IMR-90 (cell line): ENCODE data around the gene U2SURP. TPM values are rescaled to one million over a fixed set of nuclear protein-coding genes. Genes with fewer than 3 reads are reported as not detected.

Experiments
- ATAC-seq: fragments of 200-7000 bp; cut with Tn5 transposase; 2 replicates; pipeline ENCODE4 v1.9.1; 2020; ENCODE audit warnings: low read depth, mild to moderate bottlenecking, moderate library complexity
- BruUV-seq: library from RNA; stranded (reverse); fragments of 400-500 nt; replicated peaks from 2 replicates; lab custom pipeline; 2021; lab: Mats Ljungman, UMichigan
- CTCF ChIA-PET: fragments of 300-600 bp; formaldehyde crosslinking; extraction: SDS; loops from one replicate; lab custom pipeline; 2021; ENCODE audit warnings: antibody characterized with exemption; lab: Yijun Ruan, JAX
- POLR2A ChIA-PET: fragments of 300-600 bp; sonication (Branson Sonifier 250); formaldehyde crosslinking; loops from one replicate; lab custom pipeline; 2022; ENCODE audit warnings: antibody characterized with exemption; ENCODE audit not compliant: unreplicated experiment; lab: Charles Lee
- DNase-seq: peaks from one replicate; pipeline ENCODE4 v3.0.0; 2013
- H2AFZ ChIP-seq: replicated peaks from 2 replicates; pipeline ENCODE3; 2013; ENCODE audit warnings: low read length, mild to moderate bottlenecking; ENCODE audit not compliant: poor library complexity
- H2AK5ac ChIP-seq: 2 replicates; pipeline ENCODE4 v1.6.1; 2013; ENCODE audit warnings: low read depth, low read length, inconsistent platforms
- H2AK9ac ChIP-seq: replicated peaks from 2 replicates; pipeline ENCODE3; 2013; ENCODE audit warnings: mild to moderate bottlenecking, low read depth, low read length, moderate library complexity; ENCODE audit not compliant: poor library complexity
- H2BK120ac ChIP-seq: 2 replicates; pipeline ENCODE4 v1.6.1; 2013; ENCODE audit warnings: low read depth, low read length, inconsistent platforms
- H2BK15ac ChIP-seq: 3 replicates; pipeline ENCODE4 v1.6.1; 2013; ENCODE audit warnings: low read depth, low read length, inconsistent platforms
- H2BK20ac ChIP-seq: 2 replicates; pipeline ENCODE4 v1.6.1; 2013; ENCODE audit warnings: low read depth, mild to moderate bottlenecking, inconsistent platforms, low read length, moderate library complexity
- H2BK5ac ChIP-seq: 2 replicates; pipeline ENCODE4 v1.6.1; 2013; ENCODE audit warnings: mild to moderate bottlenecking, low read depth, low read length, inconsistent platforms; ENCODE audit not compliant: poor library complexity, severe bottlenecking
- H3K14ac ChIP-seq: replicated peaks from 2 replicates; pipeline ENCODE4 v1.6.1; 2013; ENCODE audit warnings: low read depth, low read length, inconsistent platforms
- H3K18ac ChIP-seq: 2 replicates; pipeline ENCODE4 v1.6.1; 2013; ENCODE audit warnings: low read depth, low read length, control low read depth
- H3K23ac ChIP-seq: 2 replicates; pipeline ENCODE4 v1.6.1; 2013; ENCODE audit warnings: low read depth, low read length, inconsistent platforms
- H3K27ac ChIP-seq: 2 replicates; pipeline ENCODE4 v1.5.1; 2013; ENCODE audit warnings: mild to moderate bottlenecking, control low read depth, low read length; ENCODE audit not compliant: insufficient read depth
- H3K27me3 ChIP-seq: 2 replicates; pipeline ENCODE4 v1.6.1; 2013; ENCODE audit warnings: low read length; ENCODE audit not compliant: control insufficient read depth, insufficient read depth
- H3K36me3 ChIP-seq: 2 replicates; pipeline ENCODE4 v1.6.1; 2013; ENCODE audit warnings: low read length, mixed read lengths; ENCODE audit not compliant: control insufficient read depth, insufficient read depth
- H3K4ac ChIP-seq: 2 replicates; pipeline ENCODE4 v1.6.1; 2013; ENCODE audit warnings: low read depth, low read length, inconsistent platforms
- H3K4me1 ChIP-seq: 2 replicates; pipeline ENCODE4 v1.6.1; 2013; ENCODE audit warnings: low read length, mixed read lengths; ENCODE audit not compliant: control insufficient read depth, insufficient read depth
- H3K4me2 ChIP-seq: 2 replicates; pipeline ENCODE4 v1.6.1; 2013; ENCODE audit warnings: low read depth, mild to moderate bottlenecking, control low read depth, low read length, moderate library complexity
- H3K4me3 ChIP-seq: 2 replicates; pipeline ENCODE4 v1.5.1; 2013; ENCODE audit warnings: low read depth, mild to moderate bottlenecking, control low read depth, low read length, moderate library complexity; ENCODE audit not compliant: insufficient read depth
- H3K56ac ChIP-seq: 2 replicates; pipeline ENCODE4 v1.6.1; 2013; ENCODE audit warnings: low read length, inconsistent platforms; ENCODE audit not compliant: insufficient read depth; ENCODE audit errors: extremely low read depth
- H3K79me1 ChIP-seq, 2 experiments: 2 replicates each; pipeline ENCODE4 v1.6.1; 2013; ENCODE audit warnings: low read length in 2 of 2, inconsistent platforms in 1 of 2, low read depth in 1 of 2
- H3K9ac ChIP-seq: 2 replicates; pipeline ENCODE4 v1.6.1; 2013; ENCODE audit warnings: low read depth, low read length, control low read depth
- H3K9me1 ChIP-seq: 2 replicates; pipeline ENCODE4 v1.6.1; 2013; ENCODE audit warnings: low read length, inconsistent platforms; ENCODE audit not compliant: insufficient read depth
- H3K9me3 ChIP-seq: 2 replicates; pipeline ENCODE4 v1.6.1; 2013; ENCODE audit warnings: low read length; ENCODE audit not compliant: control insufficient read depth, insufficient read depth
- H4K20me1 ChIP-seq: 2 replicates; pipeline ENCODE4 v1.6.1; 2013; ENCODE audit warnings: low read length, inconsistent platforms; ENCODE audit not compliant: insufficient read depth
- H4K5ac ChIP-seq: 2 replicates; pipeline ENCODE4 v1.6.1; 2013; ENCODE audit warnings: mild to moderate bottlenecking, low read depth, low read length, control low read depth
- H4K8ac ChIP-seq, 2 experiments: 2 replicates each; pipeline ENCODE4 v1.6.1; 2013; ENCODE audit warnings: low read depth in 2 of 2, low read length in 2 of 2, control low read depth in 1 of 2, inconsistent platforms in 1 of 2
- H4K91ac ChIP-seq: 2 replicates; pipeline ENCODE4 v1.6.1; 2013; ENCODE audit warnings: low read depth, low read length, inconsistent platforms; ENCODE audit not compliant: insufficient read depth
- MAFK ChIP-seq: IDR thresholded peaks from 2 replicates; pipeline ENCODE4 v1.6.1; 2012; ENCODE audit warnings: low read depth, low read length, improper control_type of control experiment
- MAZ ChIP-seq: IDR thresholded peaks from 2 replicates; pipeline ENCODE4 v1.6.1; 2012; ENCODE audit warnings: low read depth, mild to moderate bottlenecking, low read length, improper control_type of control experiment, moderate library complexity, borderline replicate concordance
- USF2 ChIP-seq: fragments of 150-350 bp; IDR thresholded peaks from 2 replicates; pipeline ENCODE4 v1.6.1; 2017; ENCODE audit warnings: mild to moderate bottlenecking, antibody characterized with exemption, low read length, low read depth
- WGBS, 2 experiments: methylation state at CpG; one replicate each; pipeline versions ENCODE4 v1.1.5 to v1.1.7; 2013; ENCODE audit warnings: missing lambda C conversion rate in 2 of 2; ENCODE audit not compliant: insufficient read length in 1 of 2; ENCODE audit errors: extremely low coverage in 2 of 2; 5-methylcytosine and 5-hydroxymethylcytosine counted together
- dilution Hi-C: fragments of 300-500 bp; cut with HindIII; formaldehyde crosslinking; loops from one replicate; pipeline ENCODE4 v1.14.3; 2018; ENCODE audit warnings: low sequenced_read_pairs; ENCODE audit not compliant: unreplicated experiment
- in situ Hi-C: fragments of 300-500 bp; cut with MboI; formaldehyde crosslinking; loops from 3 replicates; pipeline ENCODE4 v1.14.3; 2019; ENCODE audit warnings: low sequenced_read_pairs, inconsistent platforms, mixed read lengths
- intact Hi-C: fragments of 100-400 bp; cut with micrococcal nuclease; formaldehyde crosslinking; loops from 2 replicates; pipeline ENCODE4 v1.10.0; 2022
- polyA plus RNA-seq, 3 experiments: library from polyadenylated mRNA; depleted of rRNA; stranded (reverse); fragments of >200 nt; gene quantifications; 2 replicates each; pipeline ENCODE4 v1.2.3, GENCODE V29; 2012; ENCODE audit warnings: low replicate concordance in 1 of 3
- total RNA-seq: library from RNA; depleted of rRNA; stranded (reverse); fragments of >200 nt; gene quantifications from 2 replicates; pipeline ENCODE4 v1.2.3, GENCODE V29; 2012

U2SURP gene
- total and polyA plus RNA-seq, 2 of the 4 experiments (the other 2 are of a cell fraction), result 24.8 to 29.4 TPM

DNA sequence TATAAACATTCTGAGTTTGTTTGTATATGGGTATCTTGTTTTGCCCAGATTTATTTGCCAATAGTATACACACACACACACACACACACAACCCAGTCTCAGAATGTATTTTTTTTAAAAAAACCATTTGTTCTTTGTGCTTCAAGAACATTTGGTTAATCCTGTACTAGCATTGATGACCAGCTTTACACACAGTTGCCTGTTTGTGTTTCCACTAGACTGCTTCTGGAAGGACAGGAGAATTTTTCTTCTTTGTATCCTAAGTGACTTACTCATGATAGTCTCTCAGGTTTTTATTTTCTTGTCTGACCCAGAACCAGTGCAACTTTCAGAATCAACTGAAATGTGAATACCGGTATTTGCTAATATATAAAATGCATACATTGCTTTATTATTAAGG is 40.5 kb downstream of the U2SURP start:
- no TSS peak for BruUV-seq

More for the DNA sequence above, 40.5 kb downstream of the U2SURP start:
- H2BK20ac ChIP-seq, result no peak overlapping the region
- H2AK9ac ChIP-seq, result no peak overlapping the region
- H3K4me3 ChIP-seq, result no peak overlapping the region
- H4K8ac ChIP-seq, result no peak overlapping the region
- H3K4me1 ChIP-seq, result no peaks in the 10 kb centered on the region
- H3K9me1 ChIP-seq, result no peaks in the 10 kb centered on the region
- POLR2A ChIA-PET, result no interaction called here
- no peak overlapping the region for H3K56ac ChIP-seq
- H3K27ac ChIP-seq, result no peak overlapping the region
- in situ Hi-C loops (no loop called here), dilution Hi-C loops (no loop called here), intact Hi-C loops (loop anchor here (10.0 kb wide), 1 partner anchor 603 kb away; no protein-coding TSS in a partner anchor)
- no peak overlapping the region for H3K4me2 ChIP-seq
- no peak overlapping the region for H2BK5ac ChIP-seq
- H3K36me3 ChIP-seq, result peaks cover 9% of the 10 kb centered on the region
- DNase-seq, result no peak
- H2BK120ac ChIP-seq, result no peak overlapping the region
- no peak for ATAC-seq
- no CpG with 5 or more reads among the region's 1 CpG for WGBS, 2 experiments
- no peak overlapping the region for H4K91ac ChIP-seq
- H4K5ac ChIP-seq, result no peak overlapping the region
- H3K9me3 ChIP-seq, result no peaks in the 10 kb centered on the region
- H3K18ac ChIP-seq, result no peak overlapping the region
- no peak overlapping the region for H3K14ac ChIP-seq
- no peaks in the 10 kb centered on the region for H3K27me3 ChIP-seq
- H4K20me1 ChIP-seq, result no peaks in the 10 kb centered on the region
- CTCF ChIA-PET, result interaction anchor here (1.6 kb wide), 1 partner anchor 15 kb away, joined by 3 read pairs; no protein-coding TSS in a partner anchor
- H2BK15ac ChIP-seq, result no peak overlapping the region
- no peak overlapping the region for H3K4ac ChIP-seq
- H2AK5ac ChIP-seq, result no peak overlapping the region
- TF ChIP-seq USF2, result no peak
- TF ChIP-seq MAFK, result no peak
- no peak for TF ChIP-seq MAZ
- H2AFZ ChIP-seq, result no peak overlapping the region
- no peaks in the 10 kb centered on the region; a peak in 1 of 4 replicates for H3K79me1 ChIP-seq
- H3K9ac ChIP-seq, result no peak overlapping the region
- H3K23ac ChIP-seq, result no peak overlapping the region
